ENCODE data around the gene CETP.

DNA sequence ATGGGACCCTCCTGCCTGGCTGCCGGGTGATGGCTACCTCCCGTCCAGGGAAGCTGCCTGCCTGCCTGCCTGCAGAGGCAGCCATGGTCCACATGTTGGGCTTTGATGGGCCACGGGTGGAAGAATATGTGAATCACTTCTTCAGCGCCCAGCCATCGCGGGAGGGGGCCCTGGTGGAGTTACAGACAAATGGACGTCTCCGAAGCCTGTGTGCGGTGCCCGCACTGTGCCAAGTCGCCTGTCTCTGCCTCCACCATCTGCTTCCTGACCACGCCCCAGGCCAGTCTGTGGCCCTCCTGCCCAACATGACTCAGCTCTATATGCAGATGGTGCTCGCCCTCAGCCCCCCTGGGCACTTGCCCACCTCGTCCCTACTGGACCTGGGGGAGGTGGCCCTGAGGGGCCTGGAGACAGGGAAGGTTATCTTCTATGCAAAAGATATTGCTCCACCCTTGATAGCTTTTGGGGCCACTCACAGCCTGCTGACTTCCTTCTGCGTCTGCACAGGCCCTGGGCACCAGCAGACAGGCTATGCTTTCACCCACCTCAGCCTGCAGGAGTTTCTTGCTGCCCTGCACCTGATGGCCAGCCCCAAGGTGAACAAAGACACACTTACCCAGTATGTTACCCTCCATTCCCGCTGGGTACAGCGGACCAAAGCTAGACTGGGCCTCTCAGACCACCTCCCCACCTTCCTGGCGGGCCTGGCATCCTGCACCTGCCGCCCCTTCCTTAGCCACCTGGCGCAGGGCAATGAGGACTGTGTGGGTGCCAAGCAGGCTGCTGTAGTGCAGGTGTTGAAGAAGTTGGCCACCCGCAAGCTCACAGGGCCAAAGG, 64.4 kb downstream of the CETP start:
- TF ChIP-seq, protein P1, sequence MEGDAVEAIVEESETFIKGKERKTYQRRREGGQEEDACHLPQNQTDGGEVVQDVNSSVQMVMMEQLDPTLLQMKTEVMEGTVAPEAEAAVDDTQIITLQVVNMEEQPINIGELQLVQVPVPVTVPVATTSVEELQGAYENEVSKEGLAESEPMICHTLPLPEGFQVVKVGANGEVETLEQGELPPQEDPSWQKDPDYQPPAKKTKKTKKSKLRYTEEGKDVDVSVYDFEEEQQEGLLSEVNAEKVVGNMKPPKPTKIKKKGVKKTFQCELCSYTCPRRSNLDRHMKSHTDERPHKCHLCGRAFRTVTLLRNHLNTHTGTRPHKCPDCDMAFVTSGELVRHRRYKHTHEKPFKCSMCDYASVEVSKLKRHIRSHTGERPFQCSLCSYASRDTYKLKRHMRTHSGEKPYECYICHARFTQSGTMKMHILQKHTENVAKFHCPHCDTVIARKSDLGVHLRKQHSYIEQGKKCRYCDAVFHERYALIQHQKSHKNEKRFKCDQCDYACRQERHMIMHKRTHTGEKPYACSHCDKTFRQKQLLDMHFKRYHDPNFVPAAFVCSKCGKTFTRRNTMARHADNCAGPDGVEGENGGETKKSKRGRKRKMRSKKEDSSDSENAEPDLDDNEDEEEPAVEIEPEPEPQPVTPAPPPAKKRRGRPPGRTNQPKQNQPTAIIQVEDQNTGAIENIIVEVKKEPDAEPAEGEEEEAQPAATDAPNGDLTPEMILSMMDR (IDR thresholded peaks at IDR 0.05) = no peak
- TF ChIP-seq POLR2A (IDR thresholded peaks at IDR 0.05) = no peak

Measured in lower leg skin (tissue), 3 donors.